GM19328 (cell line): ENCODE results near the gene SKIC2.
"Not testable (repeated sequence)": the region's sequence is repeated elsewhere in the genome, so short reads cannot be mapped to it uniquely, and the experiment has no call there.

Experiments
- ATAC-seq: cut with Tn5 transposase; IDR thresholded peaks from one replicate; pipeline ENCODE4 v1.9.1; 2021; ENCODE audit warnings: mild to moderate bottlenecking, moderate library complexity; ENCODE audit not compliant: unreplicated experiment

SKIC2 gene

DNA sequence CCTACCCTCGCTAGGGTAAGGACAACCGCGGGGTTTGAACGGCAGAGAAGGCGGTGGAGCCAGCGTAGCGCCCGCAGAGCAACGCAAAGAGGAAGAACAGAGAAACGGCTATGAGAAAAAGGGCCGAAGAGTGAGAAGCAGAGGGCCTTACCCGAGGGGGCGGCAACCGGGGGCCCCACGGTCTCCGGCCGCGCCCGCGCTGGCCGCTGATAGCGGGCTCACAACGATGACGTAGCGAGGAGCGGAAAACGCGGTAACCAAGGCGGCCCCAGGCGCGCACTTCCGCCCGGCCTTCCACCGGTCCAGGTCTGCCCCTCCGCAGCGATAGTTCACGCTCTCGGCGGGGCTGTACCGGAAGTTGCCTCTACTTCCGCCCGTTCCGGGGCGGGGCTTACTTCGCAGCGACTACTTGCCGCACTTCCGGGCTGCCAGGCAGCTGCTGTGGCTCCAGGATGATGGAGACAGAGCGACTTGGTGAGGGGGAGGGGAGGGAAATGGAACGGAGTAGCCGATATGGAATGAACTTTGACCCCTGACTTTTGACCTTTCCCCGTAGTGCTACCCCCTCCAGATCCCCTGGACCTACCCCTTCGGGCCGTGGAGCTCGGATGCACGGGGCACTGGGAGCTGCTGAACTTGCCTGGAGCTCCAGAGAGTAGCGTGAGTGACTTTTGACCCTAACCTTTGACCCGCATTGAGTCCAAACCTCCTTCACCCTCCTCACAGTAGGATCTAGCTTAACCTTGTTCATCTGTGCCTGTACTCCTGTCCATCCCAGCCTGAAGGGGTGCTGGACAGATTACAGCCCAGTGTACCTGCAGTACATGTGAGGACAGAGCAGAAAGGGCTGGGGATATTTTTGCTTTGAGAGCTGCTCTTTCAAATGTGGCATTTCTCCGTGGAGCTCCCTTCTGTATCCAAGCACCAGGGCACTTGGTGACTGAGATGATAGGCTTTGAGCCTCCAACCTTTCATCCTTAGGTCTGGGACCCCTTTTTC, at the start of gene SKIC2, which contains the start of gene NELFE:
TSS of gene SKIC2 (plus strand) at position 435 of the 999 bp plus-strand sequence. CDS start at position 453, 18 bp downstream.
TSS of gene NELFE (minus strand) at position 231 of the 999 bp plus-strand sequence. CDS start 525 bp downstream, outside the sequence.
- ATAC-seq, result peak; percentile 97

GRCh38 chr6:31909298-31909697, 49.7 kb upstream of the SKIC2 start:
- not testable (repeated sequence) for ATAC-seq

DNA sequence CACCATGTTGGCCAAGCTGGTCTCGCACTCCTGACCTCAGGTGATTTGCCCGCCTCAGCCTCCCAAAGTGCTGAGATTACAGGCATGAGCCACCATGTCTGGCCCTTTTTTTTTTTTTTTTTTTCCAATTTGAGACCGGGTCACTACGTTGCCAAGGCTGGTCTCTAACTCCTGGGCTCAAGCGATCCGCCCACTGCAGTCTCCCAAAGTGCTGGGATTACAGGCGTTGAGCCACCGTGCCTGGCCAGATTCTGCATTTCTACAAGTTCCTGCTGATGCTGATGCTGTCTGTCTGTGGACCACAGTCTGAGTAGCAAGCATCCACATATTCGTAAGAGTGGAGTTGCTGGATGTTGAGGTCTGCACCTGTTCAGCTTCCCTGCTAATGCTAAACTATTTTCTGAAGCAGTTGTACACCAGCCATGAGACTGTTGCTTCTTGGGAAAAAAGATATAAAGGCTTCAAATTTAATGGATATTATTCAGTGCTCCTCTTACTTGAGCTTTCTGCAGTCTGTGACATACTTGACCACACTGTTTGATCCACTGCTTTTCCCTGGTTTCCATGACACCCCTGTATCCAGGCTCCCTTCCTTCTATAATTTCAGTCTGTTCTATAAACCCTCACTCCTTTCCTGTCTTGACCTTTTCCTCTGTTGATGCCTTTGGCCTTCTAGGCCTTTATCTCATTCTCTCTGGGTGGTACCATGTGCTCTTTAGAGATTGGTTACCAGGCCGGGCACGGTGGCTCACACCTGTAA, 47.0 kb upstream of the SKIC2 start:
- no peak for ATAC-seq

GRCh38 chr6:31915351-31915750, 43.6 kb upstream of the SKIC2 start:
- no peak for ATAC-seq

- no peak for ATAC-seq
Measured at GRCh38 chr6:31915756-31916155, 43.2 kb upstream of the SKIC2 start.

GRCh38 chr6:31918069-31918720, 40.8 kb upstream of the SKIC2 start:
- ATAC-seq, result no peak

GRCh38 chr6:31919624-31920303, 39.2 kb upstream of the SKIC2 start:
- no peak for ATAC-seq

- no peak for ATAC-seq
Measured at GRCh38 chr6:31920811-31921210, 38.2 kb upstream of the SKIC2 start.

- ATAC-seq, result no peak
Measured at GRCh38 chr6:31922942-31923341, 36.0 kb upstream of the SKIC2 start.

DNA sequence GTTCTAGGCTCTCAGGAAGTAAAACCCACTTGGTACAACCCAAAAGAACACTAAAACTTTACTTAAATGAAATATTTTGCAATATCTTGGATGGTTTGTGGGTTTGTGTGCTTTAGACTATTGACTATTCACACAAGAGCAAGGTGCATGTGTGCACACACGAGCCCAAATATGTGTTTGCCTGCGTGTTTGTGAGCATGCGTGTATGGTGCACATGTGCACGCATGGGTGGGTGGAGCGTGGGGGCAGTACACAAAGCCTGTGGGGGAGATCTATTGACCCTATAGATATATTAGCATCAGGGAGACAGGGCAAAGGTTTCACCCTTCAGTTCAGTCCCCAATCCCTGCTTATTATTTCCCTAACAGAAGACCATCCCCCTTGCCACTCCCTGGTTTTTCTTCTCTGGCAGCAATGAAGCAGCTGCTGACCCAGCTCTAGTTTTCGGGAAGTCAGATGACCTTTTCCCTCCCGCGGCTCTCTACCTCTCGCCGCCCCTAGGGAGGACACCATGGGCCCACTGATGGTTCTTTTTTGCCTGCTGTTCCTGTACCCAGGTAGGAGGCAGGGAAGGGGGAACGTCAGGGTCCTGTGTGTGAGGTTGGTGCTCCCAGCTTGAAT, 31.6 kb upstream of the SKIC2 start, which contains the start of gene C2:
TSS of gene C2 (plus strand) at position 476 of the 621 bp plus-strand sequence. CDS start at position 512, 36 bp downstream.
- no peak for ATAC-seq

DNA sequence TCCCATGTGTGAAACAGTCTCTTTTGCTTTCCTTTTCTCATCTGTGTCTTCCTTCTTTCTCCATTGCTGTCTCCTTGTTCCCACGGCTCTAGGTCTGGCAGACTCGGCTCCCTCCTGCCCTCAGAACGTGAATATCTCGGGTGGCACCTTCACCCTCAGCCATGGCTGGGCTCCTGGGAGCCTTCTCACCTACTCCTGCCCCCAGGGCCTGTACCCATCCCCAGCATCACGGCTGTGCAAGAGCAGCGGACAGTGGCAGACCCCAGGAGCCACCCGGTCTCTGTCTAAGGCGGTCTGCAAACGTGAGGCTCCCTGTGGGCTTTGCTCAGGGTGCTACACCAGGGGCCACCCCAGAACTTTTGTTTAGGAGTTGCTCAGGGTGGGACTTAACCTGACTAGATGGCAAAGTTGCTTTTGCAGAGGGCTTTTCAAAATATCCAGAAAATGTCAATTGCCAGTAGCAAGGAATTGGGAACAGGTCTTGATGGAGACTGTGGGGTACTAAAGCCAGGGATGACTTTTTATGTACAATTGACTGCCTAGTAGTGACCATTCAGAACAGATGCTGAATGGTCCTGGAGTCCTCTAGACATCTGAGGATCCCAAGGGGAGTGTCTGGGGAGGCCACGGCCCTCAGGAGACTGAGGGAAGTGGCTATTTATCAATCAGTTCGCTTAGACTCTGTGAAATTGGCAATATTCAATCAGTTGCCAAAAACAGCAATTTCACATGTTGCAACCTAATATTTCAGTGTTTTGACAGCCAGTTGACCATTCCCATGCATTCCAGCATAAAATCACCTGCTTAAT, 30.9 kb upstream of the SKIC2 start:
- ATAC-seq, result no peak

DNA sequence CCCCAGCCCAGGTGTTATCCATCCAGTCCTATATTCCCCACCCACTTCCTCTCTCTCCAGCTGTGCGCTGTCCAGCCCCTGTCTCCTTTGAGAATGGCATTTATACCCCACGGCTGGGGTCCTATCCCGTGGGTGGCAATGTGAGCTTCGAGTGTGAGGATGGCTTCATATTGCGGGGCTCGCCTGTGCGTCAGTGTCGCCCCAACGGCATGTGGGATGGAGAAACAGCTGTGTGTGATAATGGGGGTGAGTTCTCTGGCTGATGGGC, 30.4 kb upstream of the SKIC2 start:
- no peak for ATAC-seq

DNA sequence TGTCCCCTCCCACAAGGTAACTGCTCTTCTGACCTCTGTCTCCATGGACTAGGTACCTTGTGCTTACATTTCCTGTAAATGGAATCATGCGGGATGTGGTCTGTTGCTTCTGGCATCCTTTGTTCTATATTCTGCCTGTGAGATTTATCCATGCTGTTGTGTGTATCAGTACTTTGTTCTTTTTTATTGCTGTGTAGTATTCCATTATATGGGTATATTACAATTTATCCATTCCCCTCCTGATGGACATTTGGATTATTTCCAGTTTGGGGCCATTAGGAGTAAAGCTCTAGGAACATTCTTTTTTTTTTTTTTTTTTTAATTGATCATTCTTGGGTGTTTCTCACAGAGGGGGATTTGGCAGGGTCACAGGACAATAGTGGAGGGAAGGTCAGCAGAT, 28.0 kb upstream of the SKIC2 start:
- ATAC-seq, result no peak

- not testable (repeated sequence) for ATAC-seq
Measured at GRCh38 chr6:31932137-31932536, 26.8 kb upstream of the SKIC2 start.

DNA sequence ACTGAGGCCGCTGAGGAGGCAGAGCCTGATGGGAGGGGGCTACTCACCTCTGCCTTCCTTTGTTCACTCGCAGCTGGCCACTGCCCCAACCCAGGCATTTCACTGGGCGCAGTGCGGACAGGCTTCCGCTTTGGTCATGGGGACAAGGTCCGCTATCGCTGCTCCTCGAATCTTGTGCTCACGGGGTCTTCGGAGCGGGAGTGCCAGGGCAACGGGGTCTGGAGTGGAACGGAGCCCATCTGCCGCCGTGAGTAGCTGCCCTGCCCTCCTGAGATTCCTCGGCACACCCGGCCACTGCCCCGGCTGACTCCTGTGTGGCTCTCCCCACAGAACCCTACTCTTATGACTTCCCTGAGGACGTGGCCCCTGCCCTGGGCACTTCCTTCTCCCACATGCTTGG, 25.4 kb upstream of the SKIC2 start:
- no peak for ATAC-seq

GRCh38 chr6:31935021-31935420, 24.0 kb upstream of the SKIC2 start:
- ATAC-seq, result no peak

GRCh38 chr6:31935823-31936222, 23.2 kb upstream of the SKIC2 start:
- ATAC-seq, result no peak

- ATAC-seq, result no peak
Measured at GRCh38 chr6:31940256-31940664, 18.7 kb upstream of the SKIC2 start.

- no peak for ATAC-seq
Measured at GRCh38 chr6:31943742-31944141, 15.2 kb upstream of the SKIC2 start.
